Endothelial cell (in vitro differentiated cells): ENCODE data around the gene SUSD2. TPM values are rescaled to one million over a fixed set of nuclear protein-coding genes. Genes with fewer than 3 reads are reported as not detected.

Experiments
- DNase-seq: peaks from one replicate; pipeline ENCODE4 v3.0.0; 2021; ENCODE audit warnings: low spot score
- H3K27ac Mint-ChIP-seq: one replicate; pipeline ENCODE4 v1.8.0; 2021; ENCODE audit warnings: mixed read lengths, inconsistent platforms; ENCODE audit not compliant: unreplicated experiment
- H3K27me3 Mint-ChIP-seq: one replicate; pipeline ENCODE4 v1.8.0; 2021; ENCODE audit warnings: mild to moderate bottlenecking, moderate library complexity, mixed read lengths, inconsistent platforms; ENCODE audit not compliant: unreplicated experiment
- H3K36me3 Mint-ChIP-seq: one replicate; pipeline ENCODE4 v1.8.0; 2021; ENCODE audit warnings: mild to moderate bottlenecking, low read depth, mixed read lengths, inconsistent platforms; ENCODE audit not compliant: unreplicated experiment
- H3K4me1 Mint-ChIP-seq: one replicate; pipeline ENCODE4 v1.8.0; 2021; ENCODE audit warnings: mild to moderate bottlenecking, mixed read lengths, inconsistent platforms; ENCODE audit not compliant: unreplicated experiment
- H3K4me3 Mint-ChIP-seq: one replicate; pipeline ENCODE4 v1.8.0; 2021; ENCODE audit warnings: mild to moderate bottlenecking, mixed read lengths, inconsistent platforms; ENCODE audit not compliant: unreplicated experiment
- H3K9me3 Mint-ChIP-seq: one replicate; pipeline ENCODE4 v1.8.0; 2021; ENCODE audit warnings: mixed read lengths, inconsistent platforms; ENCODE audit not compliant: unreplicated experiment
- CTCF ChIP-seq: fragments of 200-600 bp; sonication (generic); IDR thresholded peaks from one replicate; pipeline ENCODE4 v1.5.0; 2021; ENCODE audit warnings: antibody characterized with exemption; ENCODE audit not compliant: unreplicated experiment
- total RNA-seq: library from RNA; stranded (reverse); fragmentation: NEBNext Ultra II Directional; extraction: Animal tissue kit (Norgen Biotek cat#: 25700); gene quantifications from one replicate; pipeline ENCODE4 v1.2.1, GENCODE V29; 2021; ENCODE audit not compliant: unreplicated experiment

The SUSD2 gene
- total RNA-seq, 1 donor from 2014 or later = 0.38 TPM

DNA sequence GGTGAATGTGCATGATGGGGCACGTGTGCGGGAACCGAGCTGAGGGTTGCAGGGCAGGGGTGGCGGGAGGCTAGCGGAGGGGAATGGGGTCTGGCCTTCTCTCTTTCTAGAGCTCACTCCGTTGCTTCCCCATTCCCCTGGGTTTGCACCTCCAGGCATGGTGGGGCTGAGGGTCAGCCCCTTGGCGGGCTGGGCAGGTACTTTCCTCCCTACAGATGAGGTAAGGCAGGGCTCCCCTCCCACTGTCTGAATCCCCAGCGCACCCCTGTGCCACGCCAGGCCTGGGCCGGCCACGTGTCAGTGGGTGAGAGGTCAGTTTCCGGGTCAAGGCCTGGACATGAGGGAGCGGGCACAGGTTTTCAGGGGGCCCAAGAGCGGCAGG, 8.9 kb downstream of the SUSD2 start:
- Mint-ChIP-seq H3K27ac (no peak overlapping the region), H3K4me1 (no peaks in the 10 kb centered on the region), H3K36me3 (no peaks in the 10 kb centered on the region), H3K27me3 (peaks cover 3% of the 10 kb centered on the region), H3K9me3 (no peaks in the 10 kb centered on the region), H3K4me3 (no peak overlapping the region)
- no peak for DNase-seq
- TF ChIP-seq CTCF = no peak

DNA sequence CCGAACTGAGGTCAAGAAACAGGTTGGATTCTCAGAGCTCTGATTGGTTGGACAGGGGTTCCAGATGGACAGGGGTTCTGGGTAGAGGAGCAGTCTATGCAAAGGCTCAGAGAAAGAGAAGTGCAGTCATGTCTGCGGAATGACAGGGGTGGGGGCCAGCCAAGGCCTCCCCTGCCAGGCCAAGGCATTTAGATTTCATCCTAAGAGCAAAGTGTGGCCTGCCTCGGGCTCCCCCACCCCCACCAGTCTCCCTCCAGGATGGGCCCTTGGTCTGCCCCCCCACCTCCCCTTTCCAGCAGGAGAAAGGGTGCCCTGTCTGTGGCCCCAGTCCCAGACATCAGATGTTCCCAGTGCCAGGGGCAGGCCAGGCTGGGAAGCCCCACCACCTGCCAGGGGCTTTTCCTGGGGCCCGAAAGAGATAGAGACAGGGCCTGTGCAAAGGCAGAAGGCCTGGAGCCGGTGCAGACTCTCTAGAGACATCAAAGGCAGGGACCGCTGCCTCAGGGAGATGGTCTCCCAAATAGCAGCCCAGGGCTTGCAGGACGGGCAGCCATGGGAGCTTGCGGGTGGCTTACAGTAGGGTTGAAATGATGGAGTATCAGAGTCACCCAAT, 9.4 kb downstream of the SUSD2 start:
- H3K9me3 Mint-ChIP-seq = no peaks in the 10 kb centered on the region
- H3K36me3 Mint-ChIP-seq = no peaks in the 10 kb centered on the region
- peaks cover 3% of the 10 kb centered on the region for H3K27me3 Mint-ChIP-seq
- no peak overlapping the region for H3K4me3 Mint-ChIP-seq
- no peak for TF ChIP-seq CTCF
- no peak for DNase-seq
- no peaks in the 10 kb centered on the region for H3K4me1 Mint-ChIP-seq
- H3K27ac Mint-ChIP-seq = peak overlapping the region; percentile 53

- Mint-ChIP-seq H3K27ac (no peak overlapping the region), H3K36me3 (no peaks in the 10 kb centered on the region), H3K27me3 (peaks cover 3% of the 10 kb centered on the region), H3K4me1 (peaks cover 4% of the 10 kb centered on the region), H3K4me3 (no peak overlapping the region), H3K9me3 (no peaks in the 10 kb centered on the region)
- TF ChIP-seq CTCF = no peak
- DNase-seq = no peak
These were observed 10.1 kb downstream of the SUSD2 start for GRCh38 chr22:24191381-24191841.

GRCh38 chr22:24191893-24192292, 10.6 kb downstream of the SUSD2 start:
- no peak overlapping the region for H3K4me3 Mint-ChIP-seq

More at GRCh38 chr22:24191893-24192292, 10.6 kb downstream of the SUSD2 start:
- DNase-seq = no peak
- no peaks in the 10 kb centered on the region for H3K36me3 Mint-ChIP-seq
- no peaks in the 10 kb centered on the region for H3K9me3 Mint-ChIP-seq
- H3K27ac Mint-ChIP-seq = no peak overlapping the region
- peaks cover 4% of the 10 kb centered on the region for H3K4me1 Mint-ChIP-seq
- H3K27me3 Mint-ChIP-seq = peaks cover 2% of the 10 kb centered on the region
- no peak for TF ChIP-seq CTCF
